ENCODE measurements around the gene ARMC6.
"Not testable (repeated sequence)": the region's sequence is repeated elsewhere in the genome, so short reads cannot be mapped to it uniquely, and the experiment has no call there.

ARMC6 gene

DNA sequence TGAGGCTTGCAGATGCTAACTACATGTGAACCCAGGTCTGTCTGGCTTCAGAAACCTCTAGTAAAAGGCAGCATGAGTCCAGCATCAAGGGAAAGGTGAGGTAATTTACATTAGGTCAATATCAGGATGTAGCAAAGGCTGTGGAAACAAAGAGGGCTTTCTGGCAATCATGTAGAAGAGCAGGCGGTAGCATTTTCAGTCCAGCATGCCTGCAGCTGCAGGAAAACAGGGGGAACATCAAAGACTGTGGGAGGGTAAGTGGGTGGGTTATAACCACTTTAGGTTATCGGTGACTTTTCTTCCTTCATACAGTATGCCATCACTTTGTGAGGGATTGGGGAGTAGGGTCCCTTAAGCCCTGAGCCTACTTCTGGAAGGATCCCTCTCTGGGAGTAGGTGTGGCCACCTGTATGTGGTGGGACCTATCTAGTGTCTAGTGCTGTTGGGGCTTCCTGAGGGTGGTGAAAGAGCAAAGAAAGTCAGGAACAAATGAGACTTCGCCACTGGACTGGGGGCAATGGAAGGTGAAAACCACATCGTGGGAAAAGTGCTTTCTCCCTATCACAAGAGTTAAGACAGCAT is 10.9 kb upstream of the ARMC6 start:
- no peak for DNase-seq (ENCODE audit: low read depth in 2 of 3, low spot score in 1 of 3)

- not testable (repeated sequence) for DNase-seq (ENCODE audit: low read depth in 2 of 3, low spot score in 1 of 3)
Observed at GRCh38 chr19:19023376-19023775, 10.0 kb upstream of the ARMC6 start.

DNA sequence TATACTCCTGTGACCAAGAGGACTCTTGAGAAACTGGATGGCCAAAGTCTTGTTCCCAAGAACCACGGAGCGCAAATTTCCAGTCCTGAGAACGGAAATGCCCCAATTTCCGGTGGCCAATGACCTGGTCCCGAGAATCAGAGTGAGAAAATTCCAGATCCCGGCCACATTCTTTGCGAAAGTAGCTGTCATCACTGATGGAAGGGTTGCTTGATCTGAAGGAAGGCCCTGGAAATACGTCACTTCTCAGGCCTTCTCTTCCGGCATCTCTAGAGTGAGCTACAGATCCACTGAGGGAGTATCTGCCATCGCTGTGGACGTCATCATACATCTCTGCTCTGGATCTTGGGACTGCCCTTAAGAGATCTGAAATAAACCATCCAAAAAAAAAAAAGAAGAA is 7.5 kb upstream of the ARMC6 start:
- DNase-seq (ENCODE audit: low read depth in 2 of 3, low spot score in 1 of 3), result no peak

DNA sequence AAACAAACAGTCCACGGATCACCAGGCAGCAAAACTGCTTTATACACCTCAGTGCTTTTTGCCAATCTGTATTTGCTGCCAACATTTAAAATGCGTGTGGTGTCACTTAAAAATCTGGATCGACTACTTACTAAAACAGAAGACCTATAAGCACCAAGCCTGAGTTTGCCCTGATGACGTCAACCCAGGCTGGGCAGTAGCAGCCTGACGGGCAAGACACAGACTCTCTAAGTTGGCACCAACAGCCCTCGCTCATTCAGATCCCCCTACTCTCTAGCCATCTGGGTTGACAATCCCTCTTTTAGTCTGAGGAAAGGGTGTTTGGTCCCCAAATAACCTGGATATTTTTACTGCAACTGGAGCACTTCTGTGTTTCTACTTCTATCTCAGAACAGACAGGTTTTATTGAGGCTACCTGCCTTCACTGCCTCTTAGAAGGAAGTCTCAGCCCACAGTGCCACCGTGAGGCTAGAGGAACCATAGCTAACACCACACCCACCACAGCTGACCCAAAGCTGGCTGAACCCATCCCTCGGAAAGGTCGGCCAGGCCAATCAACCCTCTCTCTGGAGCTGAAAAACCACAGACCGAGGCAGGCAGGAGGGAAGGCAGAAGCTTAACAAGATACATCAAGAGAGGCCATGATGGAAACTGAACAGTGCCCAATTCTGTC is 7.0 kb upstream of the ARMC6 start:
- no peak for DNase-seq (ENCODE audit: low read depth in 2 of 3, low spot score in 1 of 3)

- DNase-seq (ENCODE audit: low read depth in 2 of 3, low spot score in 1 of 3), result no peak
Observed at GRCh38 chr19:19027228-19027627, 6.2 kb upstream of the ARMC6 start.

DNA sequence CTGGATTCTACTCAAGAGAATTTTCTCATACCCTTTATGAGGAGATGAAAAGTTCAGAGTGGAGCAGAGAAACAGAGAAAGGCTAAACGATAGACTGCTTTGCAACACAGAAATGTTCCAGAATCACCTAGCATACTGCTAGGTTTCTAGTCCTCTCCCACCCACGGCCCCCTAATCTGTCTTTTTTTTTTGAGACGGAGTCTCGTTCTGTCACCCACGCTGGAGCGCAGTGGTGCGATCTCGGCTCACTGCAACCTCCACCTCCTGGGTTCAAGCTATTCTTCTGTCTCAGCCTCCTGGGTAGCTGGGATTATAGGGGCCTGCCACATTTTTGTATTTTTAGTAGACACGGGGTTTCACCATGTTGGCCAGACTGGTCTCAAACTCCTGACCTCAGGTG is 4.9 kb upstream of the ARMC6 start:
- no peak for DNase-seq (ENCODE audit: low read depth in 2 of 3, low spot score in 1 of 3)

- DNase-seq (ENCODE audit: low read depth in 2 of 3, low spot score in 1 of 3), result no peak
Observed at GRCh38 chr19:19031891-19032290, 1.5 kb upstream of the ARMC6 start.

- DNase-seq (ENCODE audit: low read depth in 2 of 3, low spot score in 1 of 3), result peak; percentile 79 to 85 (median 80)
Observed at GRCh38 chr19:19032420-19033175, 805 bp upstream of the ARMC6 start.

GRCh38 chr19:19033176-19033425 is 302 bp upstream of the ARMC6 start:
- DNase-seq (ENCODE audit: low read depth in 2 of 3, low spot score in 1 of 3), result no peak

GRCh38 chr19:19034204-19034624 is 811 bp downstream of the ARMC6 start:
- DNase-seq (ENCODE audit: low read depth in 2 of 3, low spot score in 1 of 3), result peak; percentile 61 to 72 (median 70)

DNA sequence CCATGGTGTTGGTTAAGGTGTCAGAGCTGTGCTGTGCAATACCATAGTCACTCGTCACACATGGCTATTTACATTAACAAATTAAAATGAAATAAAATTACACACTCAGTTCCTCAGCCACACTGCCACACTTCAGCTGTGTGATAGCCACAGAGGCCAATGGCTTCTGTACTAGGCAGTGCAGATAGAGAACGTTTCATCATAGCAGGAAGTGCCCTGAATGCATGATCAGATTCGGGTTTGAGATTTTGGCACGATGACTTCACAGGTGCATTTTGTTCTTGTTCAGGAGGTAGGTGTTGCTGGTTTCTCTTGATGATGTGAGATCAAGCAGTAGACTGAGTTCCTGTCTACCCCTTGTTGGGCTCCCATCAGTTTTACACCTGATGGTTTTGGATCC is 6.5 kb downstream of the ARMC6 start:
- DNase-seq (ENCODE audit: low read depth in 2 of 3, low spot score in 1 of 3), result no peak

- no peak for DNase-seq (ENCODE audit: low read depth in 2 of 3, low spot score in 1 of 3)
Observed at GRCh38 chr19:19040417-19040816, 7.0 kb downstream of the ARMC6 start.

DNA sequence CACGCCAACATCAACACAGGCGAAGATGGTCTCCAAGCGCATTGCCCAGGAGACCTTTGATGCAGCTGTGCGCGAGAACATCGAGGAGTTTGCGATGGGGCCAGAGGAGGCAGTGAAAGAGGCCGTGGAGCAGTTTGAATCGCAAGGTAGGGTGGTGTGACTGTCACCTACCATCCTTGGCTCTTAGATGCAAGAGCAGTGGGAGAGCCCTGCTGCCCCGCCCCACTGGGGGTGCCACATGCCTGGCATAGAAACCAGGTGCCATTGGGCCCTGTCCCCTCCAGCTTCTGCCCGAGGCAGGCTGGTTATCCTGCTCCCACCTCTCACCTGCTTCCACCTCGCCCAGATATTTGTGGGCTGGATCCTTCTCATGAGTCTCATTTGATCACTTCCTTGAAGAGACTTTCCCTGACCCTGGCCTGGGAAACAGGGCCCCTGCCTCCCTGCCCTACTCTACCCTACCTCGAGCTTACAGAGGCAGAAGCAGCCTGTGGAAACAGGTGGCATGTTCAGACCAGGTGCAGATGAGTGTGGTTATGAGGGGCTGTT is 9.4 kb downstream of the ARMC6 start:
- no peak for DNase-seq (ENCODE audit: low read depth in 2 of 3, low spot score in 1 of 3)

GRCh38 chr19:19043481-19043880 is 10.1 kb downstream of the ARMC6 start:
- DNase-seq (ENCODE audit: low read depth in 2 of 3, low spot score in 1 of 3), result no peak

GRCh38 chr19:19043881-19044280 is 10.5 kb downstream of the ARMC6 start:
- no peak for DNase-seq (ENCODE audit: low read depth in 2 of 3, low spot score in 1 of 3)

GRCh38 chr19:19049406-19049805 is 16.0 kb downstream of the ARMC6 start:
- no peak for DNase-seq (ENCODE audit: low read depth in 2 of 3, low spot score in 1 of 3)

DNA sequence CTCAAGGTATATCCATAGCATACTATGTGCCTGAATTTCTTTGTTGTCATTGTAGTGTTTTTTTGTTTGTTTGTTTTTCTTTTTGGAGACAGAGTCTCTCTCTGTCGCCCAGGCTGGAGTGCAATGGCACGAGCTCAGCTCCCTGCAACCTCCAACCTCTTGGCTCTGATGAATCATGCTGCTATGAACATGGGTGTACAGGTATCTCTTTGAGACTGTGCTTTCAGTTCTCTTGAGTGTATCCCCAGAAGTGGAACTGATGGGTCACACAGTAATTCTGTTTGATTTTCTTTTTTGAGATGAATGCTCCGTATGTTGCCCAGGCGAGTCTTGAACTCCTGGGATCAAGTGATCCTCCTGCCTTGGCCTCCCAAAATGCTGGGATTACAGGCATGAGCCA is 16.7 kb downstream of the ARMC6 start:
- DNase-seq (ENCODE audit: low read depth in 2 of 3, low spot score in 1 of 3), result no peak

- DNase-seq (ENCODE audit: low read depth in 2 of 3, low spot score in 1 of 3), result no peak
Observed at GRCh38 chr19:19050731-19051130, 17.3 kb downstream of the ARMC6 start.

- no peak for DNase-seq (ENCODE audit: low read depth in 2 of 3, low spot score in 1 of 3)
Observed at GRCh38 chr19:19051478-19052213, 18.2 kb downstream of the ARMC6 start.

DNA sequence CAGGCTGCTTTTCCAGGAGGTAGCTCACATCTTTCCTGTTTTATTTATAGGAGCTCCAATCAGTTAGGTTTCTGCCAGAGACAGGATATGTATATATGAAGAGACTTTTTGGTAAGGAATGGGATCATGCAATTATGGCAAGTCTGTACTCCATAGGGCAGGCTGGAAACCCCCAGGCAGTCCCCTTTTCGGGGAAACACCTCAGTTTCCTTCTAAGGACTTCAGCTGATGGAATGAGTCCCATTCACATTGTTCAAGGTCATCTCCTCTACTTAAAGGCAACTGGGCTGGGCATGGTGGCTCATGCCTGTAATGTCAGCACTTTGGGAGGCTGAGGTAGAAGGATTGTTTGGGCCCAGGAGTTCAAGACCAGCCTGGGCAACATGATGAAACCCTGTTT is 19.5 kb downstream of the ARMC6 start:
- no peak for DNase-seq (ENCODE audit: low read depth in 2 of 3, low spot score in 1 of 3)

DNA sequence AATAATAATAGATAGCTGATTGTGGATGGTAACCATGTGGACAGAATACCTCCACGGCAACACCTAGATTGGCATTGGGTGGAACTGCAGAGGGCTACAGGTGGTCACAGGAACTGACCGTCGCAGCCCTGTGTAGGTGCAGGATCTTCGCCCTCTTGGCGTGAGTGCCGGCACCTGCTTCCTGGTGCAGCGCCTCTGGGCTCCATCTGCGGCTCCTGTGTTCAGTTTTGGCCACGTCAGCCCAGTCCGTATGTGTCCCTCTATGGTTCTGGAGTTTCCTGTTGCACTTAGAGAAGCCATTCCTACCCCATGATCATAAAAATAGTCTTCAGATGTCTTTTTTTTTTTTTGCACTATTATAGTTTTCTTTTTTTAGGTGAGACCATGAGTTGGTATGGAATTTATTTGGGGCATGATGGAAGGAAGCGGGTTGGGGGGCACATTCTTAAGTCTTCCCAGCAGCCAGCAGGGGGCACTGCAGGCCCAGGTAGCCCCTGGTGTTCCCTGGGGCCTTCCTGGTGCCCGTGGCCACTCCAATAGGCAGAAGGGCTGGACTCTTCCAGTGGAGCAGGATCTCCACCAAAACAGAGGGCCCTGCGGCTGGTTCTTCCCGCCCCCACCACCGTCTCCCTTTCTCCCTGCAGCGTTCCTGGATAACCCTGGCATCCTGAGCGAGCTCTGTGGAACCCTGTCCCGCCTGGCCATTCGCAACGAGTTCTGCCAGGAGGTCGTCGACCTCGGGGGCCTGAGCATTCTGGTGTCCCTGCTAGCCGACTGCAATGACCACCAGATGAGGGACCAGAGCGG is 20.3 kb downstream of the ARMC6 start:
- DNase-seq (ENCODE audit: low read depth in 2 of 3, low spot score in 1 of 3), result peak in 2 of 3 donors; percentile 27 to 46

Data from stimulated activated CD4-positive, alpha-beta T cell treated with anti-CD3 and anti-CD28 coated beads, Interleukin-12 subunit alpha, Interleukin-12 subunit beta, amount 100 ng/mL, for 48 hours (primary cell).